Spleen (tissue), 11 donors: Measurements from ENCODE around the gene PTPRN2. TPM values are rescaled to one million over a fixed set of nuclear protein-coding genes. Genes with fewer than 3 reads are reported as not detected.

Experiments
- DNase-seq: peaks from one replicate; pipeline ENCODE4 v3.0.0-alpha.2; 2020
- H3K27ac ChIP-seq, 8 donors: fragments of 200-600 bp; sonication (generic) in 7 of 8; 1 replicate in 4 of 8; 2 replicates in 4 of 8; pipeline versions ENCODE4 v1.5.0 to v1.8.0; 2016 to 2021; ENCODE audit warnings: inconsistent platforms in 4 of 8, mild to moderate bottlenecking in 4 of 8, moderate library complexity in 1 of 8
- H3K27me3 ChIP-seq, 7 donors: fragments of 200-600 bp; sonication (generic) in 6 of 7; replicated peaks in 1 of 7; 1 replicate in 4 of 7; 2 replicates in 3 of 7; pipeline versions ENCODE4 v1.5.0 to v1.8.0; 2016 to 2021; ENCODE audit warnings: inconsistent platforms in 3 of 7, mild to moderate bottlenecking in 1 of 7
- H3K36me3 ChIP-seq, 6 donors: fragments of 200-600 bp; sonication (generic) in 5 of 6; 1 replicate in 4 of 6; 2 replicates in 2 of 6; pipeline versions ENCODE4 v1.5.0 to v1.8.0; 2016 to 2021; ENCODE audit warnings: inconsistent platforms in 2 of 6
- H3K4me1 ChIP-seq, 6 donors: fragments of 200-600 bp; sonication (generic) in 5 of 6; 1 replicate in 3 of 6; 2 replicates in 3 of 6; pipeline versions ENCODE4 v1.5.0 to v1.8.0; 2016 to 2021; ENCODE audit warnings: inconsistent platforms in 3 of 6
- H3K4me3 ChIP-seq, 8 donors: fragments of 200-600 bp; sonication (generic) in 7 of 8; 1 replicate in 4 of 8; 2 replicates in 4 of 8; pipeline versions ENCODE4 v1.5.0 to v1.8.0; 2016 to 2021; ENCODE audit warnings: inconsistent platforms in 4 of 8, mild to moderate bottlenecking in 4 of 8, moderate library complexity in 2 of 8
- H3K9me3 ChIP-seq, 8 donors: fragments of 200-600 bp; sonication (generic) in 7 of 8; 1 replicate in 4 of 8; 2 replicates in 4 of 8; pipeline versions ENCODE4 v1.5.0 to v1.8.0; 2016 to 2021; ENCODE audit warnings: inconsistent platforms in 4 of 8
- POLR2A ChIP-seq, 3 donors: fragments of 450-650 bp; IDR thresholded peaks; one replicate each; pipeline ENCODE4 v1.5.1; 2017; ENCODE audit warnings: antibody characterized with exemption in 3 of 3, mild to moderate bottlenecking in 1 of 3
- POLR2AphosphoS5 ChIP-seq, 3 donors: sonication (generic); formaldehyde crosslinking; IDR thresholded peaks; one replicate each; pipeline ENCODE4 v1.5.1; 2017; ENCODE audit warnings: antibody characterized with exemption in 3 of 3
- WGBS, 5 donors: extraction: QIAGEN DNeasy Blood & Tissue Kit in 3 of 5; methylation state at CpG; one replicate each; pipeline versions ENCODE4 v1.1.5 to v1.1.7; 2013 to 2018; 5-methylcytosine and 5-hydroxymethylcytosine counted together
- intact Hi-C: fragments of 100-400 bp; cut with DNase I; formaldehyde crosslinking; loops from one replicate; pipeline ENCODE4 v1.15.0; 2023; ENCODE audit warnings: low total_unique reads
- polyA plus RNA-seq, 3 donors: library from polyadenylated mRNA; stranded (reverse); fragments of 200-250 nt; gene quantifications; one replicate each; pipeline ENCODE4 v1.2.1, GENCODE V29; 2013
- total RNA-seq, 7 donors: library from RNA; depleted of rRNA in 3 of 7; stranded (reverse); fragments of >200 nt in 3 of 7; fragmentation: NEBNext Ultra II Directional in 4 of 7; extraction: Animal tissue kit (Norgen Biotek cat#: 25700) in 4 of 7; gene quantifications; one replicate each; pipeline versions ENCODE4 v1.1.0 to v1.2.1, GENCODE V29; 2016 to 2021
- TF ChIP-seq, protein P1 (sequence below), 11 experiments: fragments of 200-600 bp in 7 of 11; fragments of 450-650 bp in 4 of 11; sonication (generic) in 4 of 11; IDR thresholded peaks in 8 of 11; conservative IDR thresholded peaks in 3 of 11; 1 replicate in 7 of 11; 2 replicates in 4 of 11; pipeline versions ENCODE4 v1.4.0 to v1.8.0; 2016 to 2021; ENCODE audit warnings: antibody characterized with exemption in 11 of 11, inconsistent platforms in 4 of 11, mild to moderate bottlenecking in 1 of 11
- donor health status: healthy with polysubstance abuse.
- donor health status: DM: no; HTN: no; CAD: no; lungs with moderate emphysema.
- donor health status: DM: no; HTN: no; CAD: no.
- donor health status: Bipolar disorder and iron deficiency.
- donor health status: healthy.
- donor health status: DM: no; HTN: no; CAD: no.
- donor health status: DM: yes; HTN: yes; CAD: no.

PTPRN2 gene
- total and polyA plus RNA-seq, 10 donors = 7.0 to 22.8 (median 16.8) TPM

DNA sequence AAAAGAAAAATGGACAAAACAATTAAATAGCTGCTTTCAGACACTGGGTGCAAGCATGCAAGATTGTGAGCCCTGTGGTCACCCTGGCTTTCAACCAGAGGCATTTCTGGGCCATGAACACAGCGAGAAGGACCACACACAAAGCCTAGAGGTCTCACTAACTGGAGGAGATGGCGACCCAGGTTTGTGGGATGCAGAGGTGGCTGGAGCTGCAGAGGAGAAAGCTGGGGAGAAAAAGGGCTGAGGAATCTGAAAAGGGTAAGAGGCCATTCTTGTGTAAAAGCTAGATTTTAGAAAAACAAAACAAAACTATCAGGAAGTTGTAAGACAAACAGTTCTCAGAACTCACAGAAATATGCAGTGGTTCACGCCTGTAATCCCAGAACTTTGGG is 30.1 kb upstream of the PTPRN2 start:
- Histone ChIP-seq H3K27me3 (no peaks in the 10 kb centered on the region), H3K27ac (no peak overlapping the region), H3K36me3 (no peaks in the 10 kb centered on the region), H3K9me3 (no peaks in the 10 kb centered on the region), H3K4me3 (no peak overlapping the region), H3K4me1 (no peaks in the 10 kb centered on the region)
- intact Hi-C loops = no loop called here
- 90 to 97% (median 96%) methylated on average over 3 of the region's 3 CpGs for WGBS, 5 donors
- DNase-seq = no peak
- TF ChIP-seq POLR2A (IDR thresholded peaks at IDR 0.05) = no peak
- TF ChIP-seq, protein P1, sequence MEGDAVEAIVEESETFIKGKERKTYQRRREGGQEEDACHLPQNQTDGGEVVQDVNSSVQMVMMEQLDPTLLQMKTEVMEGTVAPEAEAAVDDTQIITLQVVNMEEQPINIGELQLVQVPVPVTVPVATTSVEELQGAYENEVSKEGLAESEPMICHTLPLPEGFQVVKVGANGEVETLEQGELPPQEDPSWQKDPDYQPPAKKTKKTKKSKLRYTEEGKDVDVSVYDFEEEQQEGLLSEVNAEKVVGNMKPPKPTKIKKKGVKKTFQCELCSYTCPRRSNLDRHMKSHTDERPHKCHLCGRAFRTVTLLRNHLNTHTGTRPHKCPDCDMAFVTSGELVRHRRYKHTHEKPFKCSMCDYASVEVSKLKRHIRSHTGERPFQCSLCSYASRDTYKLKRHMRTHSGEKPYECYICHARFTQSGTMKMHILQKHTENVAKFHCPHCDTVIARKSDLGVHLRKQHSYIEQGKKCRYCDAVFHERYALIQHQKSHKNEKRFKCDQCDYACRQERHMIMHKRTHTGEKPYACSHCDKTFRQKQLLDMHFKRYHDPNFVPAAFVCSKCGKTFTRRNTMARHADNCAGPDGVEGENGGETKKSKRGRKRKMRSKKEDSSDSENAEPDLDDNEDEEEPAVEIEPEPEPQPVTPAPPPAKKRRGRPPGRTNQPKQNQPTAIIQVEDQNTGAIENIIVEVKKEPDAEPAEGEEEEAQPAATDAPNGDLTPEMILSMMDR (IDR thresholded peaks at IDR 0.05 in 8 of 11, conservative IDR thresholded peaks at IDR 0.05 in 3 of 11) = no peak
- TF ChIP-seq POLR2AphosphoS5 (IDR thresholded peaks at IDR 0.05) = no peak

GRCh38 chr7:158616050-158616449 is 28.4 kb upstream of the PTPRN2 start:
- TF ChIP-seq POLR2AphosphoS5 (IDR thresholded peaks at IDR 0.05) (no peak), POLR2A (IDR thresholded peaks at IDR 0.05) (no peak)
- TF ChIP-seq, protein P1 (IDR thresholded peaks at IDR 0.05 in 8 of 11, conservative IDR thresholded peaks at IDR 0.05 in 3 of 11) = no peak
- Histone ChIP-seq H3K4me1 (no peaks in the 10 kb centered on the region), H3K27me3 (no peaks in the 10 kb centered on the region), H3K27ac (no peak overlapping the region), H3K9me3 (no peaks in the 10 kb centered on the region), H3K4me3 (no peak overlapping the region), H3K36me3 (no peaks in the 10 kb centered on the region)
- no peak for DNase-seq
- intact Hi-C loops = no loop called here
- WGBS, 5 donors = 90 to 97% (median 94%) methylated on average over 2 of the region's 2 CpGs

DNA sequence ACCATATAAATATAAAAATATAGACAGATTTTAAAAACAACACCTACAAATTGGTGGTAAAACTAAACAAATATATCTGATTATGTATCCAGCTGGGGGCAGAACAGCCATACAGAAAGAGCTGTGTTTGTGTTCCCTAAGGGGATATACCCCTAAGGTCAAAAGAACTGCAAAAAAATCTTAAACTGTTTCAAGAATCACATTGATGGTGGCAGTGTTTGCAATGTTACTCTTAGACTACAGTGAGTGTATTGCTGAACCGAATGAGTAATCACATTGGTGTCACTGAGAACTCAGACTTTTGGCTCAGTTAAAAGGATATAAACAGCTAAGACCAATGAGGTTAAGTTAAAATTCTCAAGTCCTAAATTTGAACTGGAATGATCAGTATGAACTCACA is 27.1 kb upstream of the PTPRN2 start:
- intact Hi-C loops = no loop called here
- TF ChIP-seq POLR2A (IDR thresholded peaks at IDR 0.05) (no peak), POLR2AphosphoS5 (IDR thresholded peaks at IDR 0.05) (no peak)
- TF ChIP-seq, protein P1 (IDR thresholded peaks at IDR 0.05 in 8 of 11, conservative IDR thresholded peaks at IDR 0.05 in 3 of 11) = no peak

GRCh38 chr7:158613481-158613880 is 25.9 kb upstream of the PTPRN2 start:
- no peaks in the 10 kb centered on the region for H3K27me3 ChIP-seq
- H3K4me3 ChIP-seq = no peak overlapping the region
- H3K9me3 ChIP-seq = no peaks in the 10 kb centered on the region
- intact Hi-C loops = no loop called here
- WGBS, 5 donors = 67 to 87% (median 85%) methylated on average over 2 of the region's 2 CpGs
- H3K4me1 ChIP-seq = no peaks in the 10 kb centered on the region
- H3K36me3 ChIP-seq = no peaks in the 10 kb centered on the region
- TF ChIP-seq POLR2AphosphoS5 (IDR thresholded peaks at IDR 0.05) = no peak
- TF ChIP-seq, protein P1 (IDR thresholded peaks at IDR 0.05 in 8 of 11, conservative IDR thresholded peaks at IDR 0.05 in 3 of 11) = no peak
- TF ChIP-seq POLR2A (IDR thresholded peaks at IDR 0.05) = no peak
- no peak for DNase-seq
- H3K27ac ChIP-seq = no peak overlapping the region

More for the DNA sequence above, 27.1 kb upstream of the PTPRN2 start:
- H3K9me3 ChIP-seq = no peaks in the 10 kb centered on the region
- WGBS, 5 donors = 78 to 86% (median 82%) methylated on average over 1 of the region's 1 CpG
- H3K4me3 ChIP-seq = no peak overlapping the region
- H3K27me3 ChIP-seq = no peaks in the 10 kb centered on the region
- no peak overlapping the region for H3K27ac ChIP-seq
- no peak for DNase-seq
- H3K36me3 ChIP-seq = no peaks in the 10 kb centered on the region
- H3K4me1 ChIP-seq = no peaks in the 10 kb centered on the region
